Mammary epithelial cell (primary cell): Measurements from ENCODE around the gene MACROH2A1.

ENCODE experiments used
- CTCF ChIP-seq, 2 donors: IDR thresholded peaks in 1 of 2; conservative IDR thresholded peaks in 1 of 2; 2 replicates each; pipeline ENCODE4 v1.5.1; 2011 to 2012; ENCODE audit warnings: inconsistent platforms in 2 of 2, low read length in 2 of 2, mild to moderate bottlenecking in 2 of 2, control low read depth in 1 of 2, low read depth in 1 of 2; ENCODE audit not compliant: insufficient read depth in 1 of 2; ENCODE audit errors: extremely low read depth in 1 of 2
- EZH2 ChIP-seq: IDR thresholded peaks from 2 replicates; pipeline ENCODE4 v1.6.1; 2012; ENCODE audit warnings: low read length, inconsistent platforms, borderline replicate concordance

DNA sequence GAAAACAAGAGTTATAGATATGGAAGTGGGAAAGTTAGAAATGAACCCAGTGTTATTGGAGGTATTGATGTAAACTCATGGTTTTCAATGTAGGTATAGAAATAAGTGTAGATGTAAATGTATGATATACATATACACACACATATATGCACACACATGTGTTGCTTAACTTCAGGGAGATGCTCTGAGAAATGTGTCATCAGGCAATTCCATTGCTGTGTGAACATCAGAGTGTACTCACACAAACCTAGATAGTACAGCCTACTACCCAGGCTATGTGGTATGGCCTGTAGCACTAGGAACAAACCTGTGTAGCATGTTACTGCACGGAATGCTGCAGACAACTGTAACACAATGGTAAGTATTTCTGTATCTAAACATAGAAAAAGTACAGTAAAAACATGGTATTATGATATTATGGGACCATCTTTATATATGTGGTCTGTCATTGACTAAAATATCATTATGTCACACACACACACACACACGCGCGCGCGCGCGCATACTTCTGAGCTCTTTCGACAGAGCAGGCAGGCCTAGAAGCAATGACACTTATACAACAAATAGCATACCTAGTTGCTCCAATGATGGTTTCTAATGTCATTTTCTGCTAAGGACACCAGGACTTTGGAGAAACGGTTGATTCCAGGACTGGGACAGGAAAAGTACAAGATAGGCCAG, 86.6 kb downstream of the MACROH2A1 start:
- no peak for TF ChIP-seq CTCF (conservative IDR thresholded peaks at IDR 0.05 in 1 of 2, IDR thresholded peaks at IDR 0.05 in 1 of 2; ENCODE audit: extremely low read depth in 1 of 2, insufficient read depth in 1 of 2, low read depth in 1 of 2, low read length in 2 of 2)
- TF ChIP-seq EZH2, result no peak
